T-helper 2 cell treated with Interferon-gamma antibody and Interleukin-4, amounts not matched to agents 5 μg/mL and 100 μg/mL, for 36 hours (primary cell): ENCODE results near the gene FNIP1.
"Not testable (repeated sequence)": the region's sequence is repeated elsewhere in the genome, so short reads cannot be mapped to it uniquely, and the experiment has no call there.

Source experiments
- DNase-seq: peaks from one replicate; pipeline ENCODE4 v3.0.0; 2021; ENCODE audit warnings: low spot score
- H3K27ac Mint-ChIP-seq: one replicate; pipeline ENCODE4 v1.8.0; 2021; ENCODE audit warnings: mild to moderate bottlenecking, mixed read lengths
- H3K27me3 Mint-ChIP-seq: one replicate; pipeline ENCODE4 v1.8.0; 2021; ENCODE audit warnings: low read depth, mixed read lengths
- H3K36me3 Mint-ChIP-seq: one replicate; pipeline ENCODE4 v1.8.0; 2021; ENCODE audit warnings: low read depth, mixed read lengths
- H3K4me1 Mint-ChIP-seq: one replicate; pipeline ENCODE4 v1.8.0; 2021; ENCODE audit warnings: low read depth, mixed read lengths
- H3K4me3 Mint-ChIP-seq: one replicate; pipeline ENCODE4 v1.8.0; 2022; ENCODE audit warnings: mild to moderate bottlenecking, moderate library complexity, mixed read lengths
- H3K9me3 Mint-ChIP-seq: one replicate; pipeline ENCODE4 v1.8.0; 2021; ENCODE audit warnings: mixed read lengths

FNIP1 gene

DNA sequence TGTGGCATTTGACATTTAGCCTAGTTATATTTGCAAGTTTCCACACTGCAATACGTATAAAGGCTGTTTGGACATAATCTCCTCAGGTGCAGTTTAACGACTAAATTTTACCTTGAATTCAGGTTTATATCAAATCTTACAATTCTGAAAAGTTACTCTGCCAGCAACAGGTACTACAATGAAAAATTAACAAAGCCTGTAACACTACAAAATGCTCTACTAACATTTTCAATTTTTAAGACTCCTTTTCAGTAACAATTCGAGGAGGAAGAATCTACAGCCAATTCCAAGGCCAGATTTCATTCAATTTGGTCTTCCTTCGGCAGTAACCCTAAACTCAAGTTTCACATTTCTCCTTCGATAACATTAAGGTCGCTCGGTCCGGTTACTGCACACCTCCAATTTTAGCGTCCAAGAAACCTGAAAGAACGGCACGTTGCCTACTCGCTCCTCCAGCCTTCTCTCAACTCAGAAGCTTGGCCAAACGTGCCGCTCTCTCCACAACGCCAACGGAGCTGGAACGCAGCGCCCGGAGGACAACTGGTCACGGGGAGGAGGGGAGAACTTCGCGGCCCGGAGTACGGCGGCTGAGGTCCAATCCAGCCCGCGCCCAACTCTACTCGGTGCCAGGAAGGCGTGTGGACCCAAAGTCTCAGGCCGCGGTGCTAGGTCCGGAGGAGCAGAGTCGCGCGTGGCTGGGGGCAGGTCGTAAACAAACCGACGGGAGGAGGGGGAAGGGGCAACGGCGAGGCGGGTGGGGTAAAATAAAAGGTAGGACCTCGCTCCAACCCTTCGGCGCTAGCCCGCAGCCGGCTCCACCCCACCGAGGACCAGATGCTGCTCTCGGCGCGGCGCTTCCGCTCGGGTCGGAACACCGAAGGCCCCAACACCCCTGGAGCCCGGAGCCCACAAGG, 681 bp downstream of the FNIP1 start:
- peak overlapping the region; percentile 96 for H3K4me3 Mint-ChIP-seq
- H3K27me3 Mint-ChIP-seq: peaks cover under 1% of the 10 kb centered on the region
- H3K36me3 Mint-ChIP-seq: peaks cover 24% of the 10 kb centered on the region
- no peaks in the 10 kb centered on the region for H3K9me3 Mint-ChIP-seq
- peak; percentile 31 for DNase-seq
- peak overlapping the region; percentile 95 for H3K27ac Mint-ChIP-seq
- H3K4me1 Mint-ChIP-seq: peaks cover 28% of the 10 kb centered on the region

GRCh38 chr5:131795228-131795627, 1.6 kb downstream of the FNIP1 start:
- H3K9me3 Mint-ChIP-seq: no peaks in the 10 kb centered on the region
- peaks cover 32% of the 10 kb centered on the region for H3K4me1 Mint-ChIP-seq

GRCh38 chr5:131794586-131794985, 2.2 kb downstream of the FNIP1 start:
- Mint-ChIP-seq H3K4me3 (peak overlapping the region; percentile 64), H3K9me3 (no peaks in the 10 kb centered on the region), H3K27me3 (no peaks in the 10 kb centered on the region), H3K27ac (peak overlapping the region; percentile 1), H3K4me1 (peaks cover 35% of the 10 kb centered on the region), H3K36me3 (peaks cover 31% of the 10 kb centered on the region)
- no peak for DNase-seq

More at GRCh38 chr5:131795228-131795627, 1.6 kb downstream of the FNIP1 start:
- H3K36me3 Mint-ChIP-seq: peaks cover 28% of the 10 kb centered on the region
- H3K27me3 Mint-ChIP-seq: no peaks in the 10 kb centered on the region
- peak overlapping the region; percentile 68 for H3K27ac Mint-ChIP-seq
- H3K4me3 Mint-ChIP-seq: peak overlapping the region; percentile 96
- DNase-seq: no peak

- no peaks in the 10 kb centered on the region for H3K27me3 Mint-ChIP-seq
- peaks cover 39% of the 10 kb centered on the region for H3K4me1 Mint-ChIP-seq
- no peak overlapping the region for H3K27ac Mint-ChIP-seq
- H3K4me3 Mint-ChIP-seq: no peak overlapping the region
- H3K9me3 Mint-ChIP-seq: no peaks in the 10 kb centered on the region
- no peak for DNase-seq
- H3K36me3 Mint-ChIP-seq: peaks cover 35% of the 10 kb centered on the region
Measured at GRCh38 chr5:131792896-131793295, 3.9 kb downstream of the FNIP1 start.

GRCh38 chr5:131791866-131792265, 5.0 kb downstream of the FNIP1 start:
- H3K36me3 Mint-ChIP-seq: peaks cover 38% of the 10 kb centered on the region
- no peak overlapping the region for H3K27ac Mint-ChIP-seq
- DNase-seq: no peak
- H3K4me3 Mint-ChIP-seq: no peak overlapping the region
- no peaks in the 10 kb centered on the region for H3K27me3 Mint-ChIP-seq
- no peaks in the 10 kb centered on the region for H3K9me3 Mint-ChIP-seq
- peaks cover 43% of the 10 kb centered on the region for H3K4me1 Mint-ChIP-seq

- H3K36me3 Mint-ChIP-seq: peaks cover 38% of the 10 kb centered on the region
- H3K27me3 Mint-ChIP-seq: no peaks in the 10 kb centered on the region
- peaks cover 39% of the 10 kb centered on the region for H3K4me1 Mint-ChIP-seq
- H3K27ac Mint-ChIP-seq: no peak overlapping the region
- H3K4me3 Mint-ChIP-seq: no peak overlapping the region
- no peak for DNase-seq
- no peaks in the 10 kb centered on the region for H3K9me3 Mint-ChIP-seq
Measured at GRCh38 chr5:131790550-131790949, 6.3 kb downstream of the FNIP1 start.

DNA sequence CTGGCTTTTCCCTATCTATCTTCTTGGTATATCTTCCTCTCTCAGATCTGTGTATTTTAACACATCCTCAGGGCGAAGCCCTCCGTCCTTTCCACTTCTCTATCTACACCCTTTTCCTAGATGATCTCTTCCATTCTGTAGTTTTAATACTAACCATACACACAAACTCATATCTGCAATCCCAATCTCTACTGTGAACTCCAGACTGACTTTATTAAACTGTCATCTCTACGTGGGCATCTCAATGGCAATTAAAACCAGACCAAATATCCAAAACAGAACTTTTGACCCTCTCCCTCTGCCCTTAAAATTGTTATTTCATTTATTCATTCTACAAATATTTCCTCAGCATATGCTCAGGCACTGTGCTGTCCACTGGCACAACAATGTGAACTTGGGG, 7.1 kb downstream of the FNIP1 start:
- H3K4me1 Mint-ChIP-seq: peaks cover 33% of the 10 kb centered on the region
- no peaks in the 10 kb centered on the region for H3K27me3 Mint-ChIP-seq
- no peaks in the 10 kb centered on the region for H3K9me3 Mint-ChIP-seq
- no peak overlapping the region for H3K27ac Mint-ChIP-seq
- DNase-seq: no peak
- H3K36me3 Mint-ChIP-seq: peaks cover 34% of the 10 kb centered on the region
- H3K4me3 Mint-ChIP-seq: no peak overlapping the region

GRCh38 chr5:131787736-131788135, 9.1 kb downstream of the FNIP1 start:
- DNase-seq: no peak
- H3K4me3 Mint-ChIP-seq: no peak overlapping the region
- H3K27me3 Mint-ChIP-seq: no peaks in the 10 kb centered on the region
- H3K4me1 Mint-ChIP-seq: peaks cover 27% of the 10 kb centered on the region
- peaks cover 30% of the 10 kb centered on the region for H3K36me3 Mint-ChIP-seq
- no peaks in the 10 kb centered on the region for H3K9me3 Mint-ChIP-seq
- H3K27ac Mint-ChIP-seq: no peak overlapping the region

DNA sequence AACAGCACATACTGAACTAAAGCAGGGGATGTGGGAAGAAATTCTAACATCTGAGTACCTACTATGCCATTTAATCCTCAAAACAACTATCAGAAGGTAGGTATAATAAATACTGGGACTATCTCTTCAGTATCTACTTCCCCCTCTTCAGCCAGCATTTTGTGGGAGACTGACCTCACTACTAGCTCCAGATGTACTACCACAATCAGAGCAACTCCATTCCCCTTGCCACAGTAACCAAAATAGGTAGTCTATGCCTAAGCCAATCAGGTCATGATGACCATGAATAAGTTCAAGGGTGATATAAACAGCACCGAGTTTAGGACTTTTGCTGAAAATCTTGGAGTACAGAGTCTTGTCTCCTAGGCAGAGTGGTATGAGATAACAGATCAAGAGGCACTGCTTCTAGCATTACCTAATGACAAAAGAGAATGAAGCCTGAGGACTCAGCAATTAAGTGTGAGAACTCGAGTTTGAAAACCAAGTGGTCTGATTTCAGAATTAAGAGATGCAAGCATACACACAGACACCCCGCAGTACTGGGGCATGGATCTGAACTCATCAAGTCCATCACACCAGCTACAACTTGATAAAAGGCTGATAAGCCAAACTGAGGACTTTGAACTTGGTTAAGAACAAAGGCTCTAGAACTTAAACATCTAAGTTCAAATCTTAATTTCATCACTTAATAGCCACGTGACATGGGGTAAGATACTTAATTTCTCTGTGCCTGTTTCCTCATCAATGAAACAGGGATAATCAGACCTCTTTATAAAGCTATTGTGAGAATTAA, 9.7 kb downstream of the FNIP1 start:
- H3K36me3 Mint-ChIP-seq: peaks cover 29% of the 10 kb centered on the region
- H3K27me3 Mint-ChIP-seq: no peaks in the 10 kb centered on the region
- DNase-seq: no peak
- no peak overlapping the region for H3K27ac Mint-ChIP-seq
- no peaks in the 10 kb centered on the region for H3K9me3 Mint-ChIP-seq
- H3K4me1 Mint-ChIP-seq: peaks cover 27% of the 10 kb centered on the region
- no peak overlapping the region for H3K4me3 Mint-ChIP-seq

DNA sequence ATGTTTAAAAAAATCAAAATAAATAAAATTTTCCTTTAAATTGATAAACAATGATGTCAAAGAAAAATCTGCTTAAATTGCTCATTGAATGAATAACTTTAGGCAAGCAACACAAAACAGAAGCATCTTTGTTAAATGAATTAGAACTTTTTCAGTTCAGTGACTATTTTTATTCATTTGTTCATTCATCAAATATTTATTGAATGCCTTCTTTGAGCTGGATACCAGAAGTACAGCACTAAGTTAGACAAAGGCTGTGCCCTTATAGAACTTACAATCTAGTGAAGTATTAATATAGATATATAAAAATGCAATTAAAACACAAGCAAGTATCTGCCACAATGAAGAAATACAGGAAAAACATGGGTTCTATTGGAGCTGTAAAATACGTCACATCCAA, 10.8 kb downstream of the FNIP1 start:
- Mint-ChIP-seq H3K36me3 (peaks cover 32% of the 10 kb centered on the region), H3K27ac (no peak overlapping the region), H3K9me3 (no peaks in the 10 kb centered on the region), H3K27me3 (no peaks in the 10 kb centered on the region), H3K4me1 (peaks cover 31% of the 10 kb centered on the region), H3K4me3 (no peak overlapping the region)
- DNase-seq: no peak

GRCh38 chr5:131783874-131784273, 12.9 kb downstream of the FNIP1 start:
- no peak overlapping the region for H3K4me3 Mint-ChIP-seq
- DNase-seq: no peak
- H3K27me3 Mint-ChIP-seq: no peaks in the 10 kb centered on the region

GRCh38 chr5:131783357-131783756, 13.5 kb downstream of the FNIP1 start:
- Mint-ChIP-seq H3K4me1 (peaks cover 22% of the 10 kb centered on the region), H3K9me3 (no peaks in the 10 kb centered on the region), H3K4me3 (no peak overlapping the region), H3K36me3 (peaks cover 24% of the 10 kb centered on the region), H3K27ac (no peak overlapping the region), H3K27me3 (no peaks in the 10 kb centered on the region)
- no peak for DNase-seq

More at GRCh38 chr5:131783874-131784273, 12.9 kb downstream of the FNIP1 start:
- peaks cover 24% of the 10 kb centered on the region for H3K36me3 Mint-ChIP-seq
- H3K4me1 Mint-ChIP-seq: peaks cover 23% of the 10 kb centered on the region
- H3K27ac Mint-ChIP-seq: no peak overlapping the region
- no peaks in the 10 kb centered on the region for H3K9me3 Mint-ChIP-seq

DNA sequence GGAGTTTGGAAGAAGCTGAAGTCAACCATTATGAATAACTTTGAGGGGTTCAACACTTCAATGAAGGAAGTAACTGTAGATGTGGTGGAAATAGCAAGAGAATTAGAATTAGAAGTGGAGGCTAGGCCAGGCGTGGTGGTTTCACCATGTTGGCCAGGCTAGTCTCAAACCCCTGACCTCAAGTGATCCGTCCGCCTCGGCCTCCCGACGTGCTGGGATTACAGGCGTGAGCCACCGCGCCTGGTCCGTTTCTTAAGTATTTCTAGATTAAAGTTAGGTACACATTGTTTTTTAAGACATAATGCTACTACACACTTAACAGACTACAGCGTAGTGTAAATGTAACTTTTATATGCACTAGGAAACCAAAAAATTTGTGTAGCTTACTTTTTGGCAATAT, 14.1 kb downstream of the FNIP1 start:
- Mint-ChIP-seq H3K36me3 (peaks cover 24% of the 10 kb centered on the region), H3K27me3 (no peaks in the 10 kb centered on the region), H3K9me3 (no peaks in the 10 kb centered on the region), H3K4me3 (no peak overlapping the region), H3K27ac (no peak overlapping the region), H3K4me1 (peaks cover 22% of the 10 kb centered on the region)
- DNase-seq: no peak

GRCh38 chr5:131778141-131778540, 18.7 kb downstream of the FNIP1 start:
- peaks cover 10% of the 10 kb centered on the region for H3K4me1 Mint-ChIP-seq

More at GRCh38 chr5:131778141-131778540, 18.7 kb downstream of the FNIP1 start:
- not testable (repeated sequence) for H3K9me3 Mint-ChIP-seq, H3K27ac Mint-ChIP-seq, DNase-seq, H3K4me3 Mint-ChIP-seq, H3K27me3 Mint-ChIP-seq
- H3K36me3 Mint-ChIP-seq: peaks cover 17% of the 10 kb centered on the region
